ENCODE data around the gene DDHD1. TPM values are rescaled to one million over a fixed set of nuclear protein-coding genes. Genes with fewer than 3 reads are reported as not detected.

Gene DDHD1
- total and polyA plus RNA-seq, 4 donors, result 20.9 to 54.4 (median 25.9) TPM

DNA sequence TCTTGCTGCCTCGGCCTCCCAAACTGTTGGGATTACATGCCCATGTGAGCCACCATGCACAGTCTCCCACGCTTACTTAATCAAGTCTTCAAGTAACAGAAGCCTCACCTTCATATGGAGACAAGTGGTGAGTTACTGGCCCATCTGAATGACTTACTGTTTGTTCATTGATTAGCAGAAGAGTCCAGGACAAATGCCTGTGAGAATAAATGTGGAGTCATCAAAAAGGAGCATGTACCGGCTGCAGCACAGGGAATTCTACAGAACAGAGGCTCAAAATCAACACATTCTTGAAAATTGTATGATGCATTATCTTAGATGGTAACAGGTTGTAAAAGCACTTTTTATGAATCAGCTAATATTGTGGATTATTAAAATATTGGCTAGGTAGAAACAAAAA is 129.8 kb downstream of the DDHD1 start:
- Histone ChIP-seq H3K4me3 (ENCODE audit: low read depth, low read length) (no peak overlapping the region), H3K4me1 (ENCODE audit: control insufficient read depth, insufficient read depth, low read length) (peaks cover 4% of the 10 kb centered on the region), H3K27ac (ENCODE audit: low read depth, low read length) (no peak overlapping the region), H3K36me3 (ENCODE audit: control insufficient read depth, insufficient read depth, low read length) (no peaks in the 10 kb centered on the region), H3K27me3 (ENCODE audit: control insufficient read depth, insufficient read depth, low read length) (no peaks in the 10 kb centered on the region), H3K9me3 (ENCODE audit: control insufficient read depth, insufficient read depth, low read length) (no peaks in the 10 kb centered on the region)
- 75% methylated on average over 1 of the region's 3 CpGs for WGBS (ENCODE audit: insufficient coverage)
- no peak for DNase-seq (ENCODE audit: low read depth in 4 of 6, low spot score in 6 of 6)

DNA sequence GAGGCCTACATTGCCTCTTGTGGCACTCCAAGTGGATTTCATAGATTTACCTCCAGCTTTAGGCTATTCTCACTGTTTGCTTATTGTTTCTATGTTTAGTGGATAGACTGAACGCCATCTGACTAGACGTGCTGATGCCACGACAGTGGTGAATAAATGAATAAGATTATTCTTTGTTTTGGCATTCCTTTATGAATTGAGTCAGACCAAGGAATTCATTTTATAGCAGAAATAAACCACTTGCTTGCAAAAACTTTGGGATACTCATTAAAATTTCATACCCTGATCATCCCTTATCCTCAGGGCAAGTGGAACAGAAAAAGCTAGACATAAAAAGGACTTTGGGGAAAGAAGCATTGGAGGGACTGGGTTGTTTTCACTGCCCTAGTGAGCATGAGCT is 130.5 kb downstream of the DDHD1 start:
- Histone ChIP-seq H3K4me1 (ENCODE audit: control insufficient read depth, insufficient read depth, low read length) (no peaks in the 10 kb centered on the region), H3K36me3 (ENCODE audit: control insufficient read depth, insufficient read depth, low read length) (no peaks in the 10 kb centered on the region), H3K27me3 (ENCODE audit: control insufficient read depth, insufficient read depth, low read length) (no peaks in the 10 kb centered on the region), H3K9me3 (ENCODE audit: control insufficient read depth, insufficient read depth, low read length) (no peaks in the 10 kb centered on the region), H3K27ac (ENCODE audit: low read depth, low read length) (no peak overlapping the region), H3K4me3 (ENCODE audit: low read depth, low read length) (no peak overlapping the region)
- WGBS (ENCODE audit: insufficient coverage), result no CpG with 5 or more reads among the region's 3 CpGs
- DNase-seq (ENCODE audit: low read depth in 4 of 6, low spot score in 6 of 6), result no peak

DNA sequence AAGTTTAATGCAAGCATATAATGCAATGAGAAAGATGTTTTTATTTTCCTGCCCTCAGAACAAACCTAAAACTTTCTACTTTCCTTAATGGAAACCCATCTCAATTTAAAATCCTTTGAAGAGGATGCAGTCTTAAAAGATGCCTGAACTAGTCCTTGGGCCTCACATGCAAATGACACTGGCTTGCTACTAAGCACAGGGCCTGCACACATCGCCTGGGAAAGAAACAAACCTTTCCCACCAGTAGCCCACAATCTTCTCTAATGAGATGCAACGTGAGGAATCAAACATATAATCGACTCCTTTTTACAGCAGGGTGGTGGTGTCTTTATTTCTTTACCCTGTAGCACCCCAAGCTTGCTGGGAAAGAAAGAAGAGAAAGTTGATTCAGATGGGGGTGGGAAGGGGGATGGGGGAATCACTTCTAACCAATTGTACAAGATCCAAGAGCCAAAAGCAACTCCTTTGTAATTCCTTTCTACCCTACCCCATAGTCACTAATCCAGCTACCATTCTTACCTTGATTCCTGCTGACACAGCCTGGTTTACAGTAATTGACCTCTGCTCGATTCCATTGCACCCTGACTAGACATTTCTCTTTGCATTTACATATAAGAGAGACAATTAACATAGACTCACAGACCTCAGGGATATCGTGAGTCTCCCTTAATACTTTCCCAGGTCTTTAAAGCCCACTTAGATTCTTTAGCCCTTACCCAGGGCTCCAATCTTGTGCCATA is 132.8 kb downstream of the DDHD1 start:
- Histone ChIP-seq H3K4me3 (ENCODE audit: low read depth, low read length) (no peak overlapping the region), H3K4me1 (ENCODE audit: control insufficient read depth, insufficient read depth, low read length) (no peaks in the 10 kb centered on the region), H3K27ac (ENCODE audit: low read depth, low read length) (no peak overlapping the region), H3K9me3 (ENCODE audit: control insufficient read depth, insufficient read depth, low read length) (no peaks in the 10 kb centered on the region), H3K27me3 (ENCODE audit: control insufficient read depth, insufficient read depth, low read length) (no peaks in the 10 kb centered on the region), H3K36me3 (ENCODE audit: control insufficient read depth, insufficient read depth, low read length) (no peaks in the 10 kb centered on the region)
- DNase-seq (ENCODE audit: low read depth in 4 of 6, low spot score in 6 of 6), result no peak
- WGBS (ENCODE audit: insufficient coverage), result 65% methylated on average over 2 of the region's 5 CpGs

DNA sequence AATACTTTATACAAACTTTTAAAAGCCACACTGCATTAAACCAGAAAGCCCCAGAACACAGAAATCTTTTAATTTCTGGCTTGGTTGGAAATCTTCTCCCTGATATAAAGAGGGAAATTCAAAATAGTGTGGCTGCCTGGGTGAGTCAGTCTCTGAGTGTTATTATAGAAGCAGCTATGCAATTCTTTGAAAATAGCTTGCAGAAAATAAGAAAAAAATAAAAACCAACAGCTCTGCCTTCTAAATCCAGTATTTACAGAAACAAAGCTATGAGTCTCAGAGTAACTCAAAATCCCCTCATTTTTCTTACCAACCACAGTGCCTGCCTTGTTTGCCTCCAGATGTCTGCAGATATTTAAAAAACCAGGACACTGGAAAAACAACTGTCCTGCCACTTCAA is 133.7 kb downstream of the DDHD1 start:
- Histone ChIP-seq H3K4me3 (ENCODE audit: low read depth, low read length) (no peak overlapping the region), H3K36me3 (ENCODE audit: control insufficient read depth, insufficient read depth, low read length) (no peaks in the 10 kb centered on the region), H3K27ac (ENCODE audit: low read depth, low read length) (no peak overlapping the region), H3K9me3 (ENCODE audit: control insufficient read depth, insufficient read depth, low read length) (no peaks in the 10 kb centered on the region), H3K27me3 (ENCODE audit: control insufficient read depth, insufficient read depth, low read length) (no peaks in the 10 kb centered on the region), H3K4me1 (ENCODE audit: control insufficient read depth, insufficient read depth, low read length) (no peaks in the 10 kb centered on the region)
- no peak for DNase-seq (ENCODE audit: low read depth in 4 of 6, low spot score in 6 of 6)

DNA sequence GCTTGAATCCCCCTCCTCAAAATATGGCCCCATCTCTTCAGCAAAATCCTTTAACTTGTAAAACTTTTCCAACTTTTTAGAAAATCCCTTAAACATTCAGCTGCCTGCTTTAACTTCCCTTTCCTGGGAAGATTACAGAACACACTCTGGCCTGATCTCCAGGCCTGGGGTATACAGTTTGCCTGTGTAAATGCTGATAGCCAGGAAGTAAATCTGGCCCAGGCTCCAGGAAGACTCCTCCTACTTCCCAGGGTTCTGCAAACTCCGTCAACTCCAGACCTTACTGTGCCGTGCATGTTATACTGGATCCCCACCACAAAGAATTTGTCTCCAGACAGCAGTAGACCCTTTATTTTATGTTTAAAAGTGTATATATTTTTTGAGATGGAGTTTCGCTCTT is 135.3 kb downstream of the DDHD1 start:
- H3K4me1 ChIP-seq (ENCODE audit: control insufficient read depth, insufficient read depth, low read length), result no peaks in the 10 kb centered on the region
- H3K9me3 ChIP-seq (ENCODE audit: control insufficient read depth, insufficient read depth, low read length), result no peaks in the 10 kb centered on the region
- no peak overlapping the region for H3K4me3 ChIP-seq (ENCODE audit: low read depth, low read length)
- H3K36me3 ChIP-seq (ENCODE audit: control insufficient read depth, insufficient read depth, low read length), result no peaks in the 10 kb centered on the region
- DNase-seq (ENCODE audit: low read depth in 4 of 6, low spot score in 6 of 6), result no peak
- H3K27me3 ChIP-seq (ENCODE audit: control insufficient read depth, insufficient read depth, low read length), result no peaks in the 10 kb centered on the region
- no CpG with 5 or more reads among the region's 3 CpGs for WGBS (ENCODE audit: insufficient coverage)
- no peak overlapping the region for H3K27ac ChIP-seq (ENCODE audit: low read depth, low read length)

DNA sequence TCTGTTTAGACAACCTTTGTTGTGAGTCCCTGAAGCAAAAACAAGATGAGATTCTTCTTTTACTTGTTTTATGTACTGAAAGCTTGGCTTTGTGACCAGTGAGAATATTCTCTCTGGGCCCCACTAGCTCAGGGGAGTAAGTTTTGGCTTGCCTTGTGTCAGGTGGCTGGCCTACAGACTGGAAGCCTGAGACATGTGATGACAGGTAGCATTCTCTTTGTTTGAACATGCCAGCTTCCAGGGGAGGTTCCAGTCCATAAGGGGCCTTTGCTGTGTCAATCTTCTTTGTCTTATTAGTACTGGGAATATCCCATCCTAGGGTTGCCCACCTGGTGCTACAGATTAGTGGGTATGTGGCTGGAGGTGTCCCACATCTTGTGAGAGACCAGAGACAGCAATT is 136.2 kb downstream of the DDHD1 start:
- Histone ChIP-seq H3K36me3 (ENCODE audit: control insufficient read depth, insufficient read depth, low read length) (no peaks in the 10 kb centered on the region), H3K4me3 (ENCODE audit: low read depth, low read length) (no peak overlapping the region), H3K4me1 (ENCODE audit: control insufficient read depth, insufficient read depth, low read length) (no peaks in the 10 kb centered on the region), H3K9me3 (ENCODE audit: control insufficient read depth, insufficient read depth, low read length) (no peaks in the 10 kb centered on the region), H3K27ac (ENCODE audit: low read depth, low read length) (no peak overlapping the region), H3K27me3 (ENCODE audit: control insufficient read depth, insufficient read depth, low read length) (no peaks in the 10 kb centered on the region)
- DNase-seq (ENCODE audit: low read depth in 4 of 6, low spot score in 6 of 6), result no peak

DNA sequence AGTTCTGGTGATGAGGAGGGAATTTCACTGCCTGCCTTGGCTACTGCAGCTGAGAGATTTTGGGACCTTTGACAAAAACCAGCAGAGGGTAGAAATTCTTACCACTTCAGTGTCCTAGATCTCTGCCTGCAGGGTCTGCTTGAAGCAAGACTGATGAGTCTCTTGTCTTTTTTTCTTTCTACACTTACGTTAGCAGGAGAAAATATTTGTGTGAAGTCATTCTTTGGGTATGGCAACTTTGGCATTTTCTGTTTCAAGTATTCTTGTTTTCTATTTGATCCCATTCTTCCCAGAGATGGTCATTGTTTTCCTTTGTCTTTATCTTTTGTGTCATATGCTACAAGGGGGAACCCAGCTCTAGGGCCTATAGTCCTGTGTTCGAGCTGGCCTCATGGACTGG is 136.6 kb downstream of the DDHD1 start:
- no peak for DNase-seq (ENCODE audit: low read depth in 4 of 6, low spot score in 6 of 6)
- H3K4me3 ChIP-seq (ENCODE audit: low read depth, low read length), result no peak overlapping the region
- no peaks in the 10 kb centered on the region for H3K36me3 ChIP-seq (ENCODE audit: control insufficient read depth, insufficient read depth, low read length)
- no peak overlapping the region for H3K27ac ChIP-seq (ENCODE audit: low read depth, low read length)
- no peaks in the 10 kb centered on the region for H3K4me1 ChIP-seq (ENCODE audit: control insufficient read depth, insufficient read depth, low read length)
- no peaks in the 10 kb centered on the region for H3K27me3 ChIP-seq (ENCODE audit: control insufficient read depth, insufficient read depth, low read length)
- 67% methylated on average over 1 of the region's 2 CpGs for WGBS (ENCODE audit: insufficient coverage)
- H3K9me3 ChIP-seq (ENCODE audit: control insufficient read depth, insufficient read depth, low read length), result no peaks in the 10 kb centered on the region

DNA sequence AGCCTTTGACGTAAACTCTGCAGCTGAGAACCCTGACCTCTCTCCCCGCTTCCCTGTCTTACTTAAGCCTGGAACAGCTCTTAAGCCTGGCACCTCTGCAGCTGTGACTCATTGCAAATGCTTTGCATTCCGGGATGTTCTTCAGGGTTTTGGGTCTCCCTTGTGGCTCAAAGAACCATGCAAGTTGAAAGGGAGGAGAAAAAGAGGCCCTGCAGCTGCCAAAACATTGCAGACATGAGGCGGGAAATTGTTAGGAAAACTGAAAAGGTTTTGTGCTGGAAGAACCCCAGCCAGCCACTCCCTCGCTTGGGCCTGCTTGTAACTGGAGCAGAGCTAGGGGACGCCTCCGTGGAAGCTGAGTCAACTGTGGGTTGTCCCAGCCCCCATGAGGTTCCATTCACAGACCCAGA is 142.1 kb downstream of the DDHD1 start:
- Histone ChIP-seq H3K27me3 (ENCODE audit: control insufficient read depth, insufficient read depth, low read length) (no peaks in the 10 kb centered on the region), H3K27ac (ENCODE audit: low read depth, low read length) (peak overlapping the region; percentile 87), H3K36me3 (ENCODE audit: control insufficient read depth, insufficient read depth, low read length) (no peaks in the 10 kb centered on the region), H3K4me3 (ENCODE audit: low read depth, low read length) (no peak overlapping the region), H3K9me3 (ENCODE audit: control insufficient read depth, insufficient read depth, low read length) (no peaks in the 10 kb centered on the region), H3K4me1 (ENCODE audit: control insufficient read depth, insufficient read depth, low read length) (peaks cover 6% of the 10 kb centered on the region)
- peak in 1 of 6 donors; percentile 71 for DNase-seq (ENCODE audit: low read depth in 4 of 6, low spot score in 6 of 6)
- WGBS (ENCODE audit: insufficient coverage), result 37% methylated on average over 6 of the region's 7 CpGs

DNA sequence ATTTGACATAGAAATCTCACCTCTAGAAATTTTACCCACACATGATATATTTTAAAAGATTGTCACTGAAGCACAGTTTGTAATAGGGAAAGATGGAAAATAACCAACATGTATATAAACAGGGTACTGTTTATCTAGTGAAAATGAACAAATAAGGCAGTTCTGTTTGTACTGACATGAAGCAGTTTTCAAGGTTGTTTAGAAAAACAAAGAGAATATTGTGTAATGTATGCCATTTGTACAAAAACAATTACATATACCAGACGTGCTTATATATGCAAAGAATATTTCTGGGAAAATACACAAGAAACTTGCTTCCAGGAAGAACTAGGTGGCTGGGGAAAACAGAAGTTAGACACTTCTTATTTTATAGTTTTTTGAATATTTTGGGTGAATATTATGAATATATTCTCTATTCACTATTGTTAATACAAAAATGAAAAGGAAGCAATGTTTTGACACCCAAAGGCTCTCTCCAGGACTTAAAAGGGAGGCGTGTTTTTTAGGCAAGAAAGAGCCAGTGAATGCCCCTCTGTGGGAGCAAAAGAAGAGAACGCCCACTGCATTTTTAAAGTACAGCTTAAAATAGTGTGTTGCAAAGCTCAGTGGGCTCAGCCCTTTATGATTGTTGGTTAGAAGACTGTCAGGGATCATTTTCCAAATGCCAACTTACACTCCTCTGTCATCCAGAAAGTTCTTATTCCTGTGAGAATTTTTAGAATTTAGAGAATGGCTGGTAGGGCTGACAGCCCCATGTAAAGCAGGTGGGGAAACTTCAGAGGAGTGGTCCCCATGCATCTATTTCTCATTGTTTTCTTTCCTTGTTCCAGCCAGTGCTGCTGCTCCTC is 142.7 kb downstream of the DDHD1 start:
- no peaks in the 10 kb centered on the region for H3K9me3 ChIP-seq (ENCODE audit: control insufficient read depth, insufficient read depth, low read length)
- peak overlapping the region; percentile 87 for H3K27ac ChIP-seq (ENCODE audit: low read depth, low read length)
- H3K27me3 ChIP-seq (ENCODE audit: control insufficient read depth, insufficient read depth, low read length), result no peaks in the 10 kb centered on the region
- H3K36me3 ChIP-seq (ENCODE audit: control insufficient read depth, insufficient read depth, low read length), result no peaks in the 10 kb centered on the region
- WGBS (ENCODE audit: insufficient coverage), result 37% methylated on average over 2 of the region's 3 CpGs
- H3K4me3 ChIP-seq (ENCODE audit: low read depth, low read length), result no peak overlapping the region
- peaks cover 6% of the 10 kb centered on the region for H3K4me1 ChIP-seq (ENCODE audit: control insufficient read depth, insufficient read depth, low read length)
- DNase-seq (ENCODE audit: low read depth in 4 of 6, low spot score in 6 of 6), result peak in 1 of 6 donors; percentile 21
